GF-D8 (cell line): ENCODE measurements around the gene DENND1B.
"Not testable (repeated sequence)": the region's sequence is repeated elsewhere in the genome, so short reads cannot be mapped to it uniquely, and the experiment has no call there.

Experiments used
- DNase-seq: peaks from one replicate; lab custom pipeline; 2025; lab: John Stamatoyannopoulos, UW

Gene DENND1B

GRCh38 chr1:197553281-197553680 is 222.0 kb downstream of the DENND1B start:
- no peak for DNase-seq

GRCh38 chr1:197546989-197547388 is 228.3 kb downstream of the DENND1B start:
- no peak for DNase-seq

- no peak for DNase-seq
Measured at GRCh38 chr1:197544553-197544952, 230.7 kb downstream of the DENND1B start.

- no peak for DNase-seq
Measured at GRCh38 chr1:197544130-197544529, 231.2 kb downstream of the DENND1B start.

- no peak for DNase-seq
Measured at GRCh38 chr1:197541411-197541810, 233.9 kb downstream of the DENND1B start.

GRCh38 chr1:197526736-197527371 is 248.4 kb downstream of the DENND1B start:
- peak; percentile 17 for DNase-seq

- no peak for DNase-seq
Measured at GRCh38 chr1:197521118-197521739, 254.1 kb downstream of the DENND1B start.

GRCh38 chr1:197519741-197520334 is 255.4 kb downstream of the DENND1B start:
- no peak for DNase-seq

- DNase-seq, result no peak
Measured at GRCh38 chr1:197515421-197515820, 259.9 kb downstream of the DENND1B start.

- no peak for DNase-seq
Measured at GRCh38 chr1:197510691-197511378, 264.4 kb downstream of the DENND1B start.

- no peak for DNase-seq
Measured at GRCh38 chr1:197496722-197497121, 278.6 kb downstream of the DENND1B start.

GRCh38 chr1:197491505-197491904 is 283.8 kb downstream of the DENND1B start:
- not testable (repeated sequence) for DNase-seq

- DNase-seq, result no peak
Measured at GRCh38 chr1:197486946-197487345, 288.3 kb downstream of the DENND1B start.

- no peak for DNase-seq
Measured at GRCh38 chr1:197485790-197486189, 289.5 kb downstream of the DENND1B start.

- peak; percentile 47 for DNase-seq
Measured at GRCh38 chr1:197481101-197481500, 294.2 kb downstream of the DENND1B start.

GRCh38 chr1:197480446-197480845 is 294.8 kb downstream of the DENND1B start:
- DNase-seq, result no peak

GRCh38 chr1:197472141-197472540 is 303.1 kb downstream of the DENND1B start:
- no peak for DNase-seq

- no peak for DNase-seq
Measured at GRCh38 chr1:197471248-197471985, 303.9 kb downstream of the DENND1B start.

- DNase-seq, result no peak
Measured at GRCh38 chr1:197470330-197470729, 304.9 kb downstream of the DENND1B start.

- DNase-seq, result peak; percentile 91
Measured at GRCh38 chr1:197469620-197470210, 305.6 kb downstream of the DENND1B start.

GRCh38 chr1:197468543-197469175 is 306.6 kb downstream of the DENND1B start:
- peak; percentile 39 for DNase-seq
